Measurements from ENCODE around the gene HSD17B2.
"Not testable (repeated sequence)": the region's sequence is repeated elsewhere in the genome, so short reads cannot be mapped to it uniquely, and the experiment has no call there.

- TF ChIP-seq CTCF (conservative IDR thresholded peaks at IDR 0.05; ENCODE audit: low read depth, low read length); EZH2 (IDR thresholded peaks at IDR 0.05; ENCODE audit: low read length, unreplicated experiment); EZH2phosphoT487 (IDR thresholded peaks at IDR 0.05; ENCODE audit: borderline replicate concordance, low read length): not testable (repeated sequence)
These were observed 74.2 kb downstream of the HSD17B2 start for GRCh38 chr16:82109266-82109665.
